GM12865 (cell line): Measurements from ENCODE around the gene C12orf43.

Experiments used
- DNase-seq: peaks from one replicate; pipeline ENCODE4 v3.0.0; 2010; ENCODE audit warnings: low read depth
- H3K4me3 ChIP-seq: 2 replicates; pipeline ENCODE4 v1.5.1; 2011; ENCODE audit warnings: mild to moderate bottlenecking, low read depth, low read length, control low read depth
- TF ChIP-seq, protein P1 (sequence below): IDR thresholded peaks from 2 replicates; pipeline ENCODE4 v1.5.1; 2011; ENCODE audit warnings: low read length, control low read depth, low read depth, inconsistent platforms; ENCODE audit not compliant: insufficient read depth; ENCODE audit errors: missing control alignments

Gene C12orf43

DNA sequence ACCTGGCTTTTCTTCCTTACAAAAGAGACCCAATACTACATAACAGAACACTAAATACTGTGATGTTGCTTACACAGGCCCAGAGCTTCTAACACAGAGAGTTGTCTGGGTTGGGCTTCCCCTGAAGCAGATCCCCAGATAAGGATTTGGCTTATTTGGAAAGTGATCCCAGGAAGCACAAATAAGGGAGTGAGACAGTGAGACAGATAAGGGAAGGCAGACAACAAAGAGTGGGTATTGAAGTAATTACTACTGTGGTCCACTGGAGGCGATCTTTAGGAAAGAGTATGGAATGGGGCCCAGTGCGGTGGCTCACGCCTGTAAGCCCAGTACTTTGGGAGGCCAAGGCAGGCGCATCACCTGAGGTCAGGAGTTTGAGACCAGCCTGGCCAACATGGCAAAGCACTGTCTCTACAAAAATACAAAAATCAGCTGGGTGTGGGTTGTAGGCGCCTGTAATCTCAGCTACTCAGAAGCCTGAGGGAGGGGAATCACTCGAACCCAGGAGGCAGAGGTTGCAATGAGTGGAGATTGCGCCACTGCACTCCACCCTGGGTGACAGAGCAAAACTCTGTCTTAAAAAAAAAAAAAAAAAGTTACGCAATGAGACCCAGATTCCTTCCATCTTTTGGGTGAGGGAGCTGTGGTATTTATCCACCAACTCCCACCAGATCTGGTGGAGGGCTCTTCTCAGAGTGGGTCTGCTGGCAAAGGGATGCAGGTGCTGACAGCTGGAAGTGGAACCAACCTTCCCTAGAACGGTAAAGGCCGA is 10.2 kb upstream of the C12orf43 start:
- DNase-seq: no peak
- H3K4me3 ChIP-seq: no peak overlapping the region
- TF ChIP-seq, protein P1, sequence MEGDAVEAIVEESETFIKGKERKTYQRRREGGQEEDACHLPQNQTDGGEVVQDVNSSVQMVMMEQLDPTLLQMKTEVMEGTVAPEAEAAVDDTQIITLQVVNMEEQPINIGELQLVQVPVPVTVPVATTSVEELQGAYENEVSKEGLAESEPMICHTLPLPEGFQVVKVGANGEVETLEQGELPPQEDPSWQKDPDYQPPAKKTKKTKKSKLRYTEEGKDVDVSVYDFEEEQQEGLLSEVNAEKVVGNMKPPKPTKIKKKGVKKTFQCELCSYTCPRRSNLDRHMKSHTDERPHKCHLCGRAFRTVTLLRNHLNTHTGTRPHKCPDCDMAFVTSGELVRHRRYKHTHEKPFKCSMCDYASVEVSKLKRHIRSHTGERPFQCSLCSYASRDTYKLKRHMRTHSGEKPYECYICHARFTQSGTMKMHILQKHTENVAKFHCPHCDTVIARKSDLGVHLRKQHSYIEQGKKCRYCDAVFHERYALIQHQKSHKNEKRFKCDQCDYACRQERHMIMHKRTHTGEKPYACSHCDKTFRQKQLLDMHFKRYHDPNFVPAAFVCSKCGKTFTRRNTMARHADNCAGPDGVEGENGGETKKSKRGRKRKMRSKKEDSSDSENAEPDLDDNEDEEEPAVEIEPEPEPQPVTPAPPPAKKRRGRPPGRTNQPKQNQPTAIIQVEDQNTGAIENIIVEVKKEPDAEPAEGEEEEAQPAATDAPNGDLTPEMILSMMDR: no peak

DNA sequence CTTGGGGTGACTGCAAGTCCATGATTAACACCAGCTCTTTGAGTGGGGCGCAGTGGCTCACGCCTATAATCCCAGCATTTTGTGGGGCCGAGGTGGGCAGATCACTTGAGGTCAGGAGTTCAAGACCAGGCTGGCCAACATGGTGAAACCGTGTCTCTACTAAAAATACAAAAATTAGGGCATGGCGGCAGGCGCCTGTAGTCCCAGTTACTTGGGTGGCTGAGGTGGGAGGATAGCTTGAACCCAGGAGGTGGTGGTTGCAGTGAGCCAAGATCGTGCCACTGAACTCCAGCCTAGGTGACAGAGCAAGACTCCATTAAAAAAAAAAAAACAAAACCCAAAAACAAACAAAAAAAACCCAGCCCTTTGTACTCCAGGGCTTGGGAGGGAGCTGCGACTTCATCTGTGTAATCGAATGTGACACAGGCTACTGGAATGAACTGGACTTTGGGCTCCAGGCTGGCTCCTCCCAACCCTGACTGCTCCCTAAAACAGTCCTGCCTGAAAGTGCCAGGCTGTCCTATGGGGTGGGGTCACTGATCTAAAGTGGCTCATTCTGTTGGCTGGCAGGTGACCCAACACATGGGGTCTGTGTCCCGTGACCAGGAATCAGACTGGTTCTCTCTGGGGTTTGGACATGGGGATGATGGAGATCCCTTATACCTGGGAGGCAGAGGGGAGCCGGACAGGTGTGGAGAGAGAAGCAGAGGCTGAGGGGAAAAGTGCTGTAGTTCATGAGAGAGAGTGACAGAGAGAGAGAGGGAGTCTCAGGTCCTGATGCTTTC is 9.3 kb upstream of the C12orf43 start:
- H3K4me3 ChIP-seq: no peak overlapping the region
- DNase-seq: no peak
- TF ChIP-seq, protein P1: no peak

DNA sequence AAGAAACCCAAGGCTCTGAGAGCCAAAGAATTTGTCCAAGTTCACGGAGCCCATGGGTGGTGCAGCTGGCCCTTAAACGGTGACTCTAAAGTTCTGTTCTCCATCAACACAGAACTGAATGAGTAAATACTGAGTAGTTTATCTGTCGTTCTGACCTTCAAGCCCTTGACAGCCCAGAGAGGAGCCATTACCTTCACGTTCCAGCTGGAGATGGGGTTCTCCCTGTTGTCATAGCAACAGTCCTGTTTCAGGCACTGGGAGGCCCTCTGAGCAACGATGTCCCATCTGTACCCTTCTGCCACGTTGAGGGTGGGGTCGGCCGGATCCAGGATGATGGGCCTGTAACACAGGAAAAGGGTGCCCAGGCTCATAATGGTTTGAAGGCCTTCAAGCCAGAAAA is 7.5 kb upstream of the C12orf43 start:
- DNase-seq: no peak
- no peak overlapping the region for H3K4me3 ChIP-seq
- TF ChIP-seq, protein P1: no peak

DNA sequence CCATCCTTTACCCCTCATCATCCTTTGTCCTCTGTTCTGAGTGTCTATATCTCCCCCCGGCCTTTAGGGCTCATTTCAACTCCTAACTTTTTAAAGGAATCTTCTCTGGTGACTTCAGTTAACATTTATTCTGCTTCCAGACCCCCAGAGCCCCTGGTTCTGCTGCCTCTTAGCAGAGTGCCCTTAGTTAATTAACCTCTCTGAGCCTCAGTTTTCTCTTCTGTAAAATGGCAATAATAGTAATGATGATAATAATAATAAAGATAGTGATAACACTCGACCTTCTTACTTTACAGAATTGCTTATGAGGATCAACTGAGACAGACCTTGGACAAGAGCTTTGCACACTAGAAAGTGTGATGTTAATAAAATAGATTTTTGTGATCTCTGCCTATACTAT is 6.4 kb upstream of the C12orf43 start:
- no peak overlapping the region for H3K4me3 ChIP-seq
- TF ChIP-seq, protein P1: no peak
- no peak for DNase-seq

DNA sequence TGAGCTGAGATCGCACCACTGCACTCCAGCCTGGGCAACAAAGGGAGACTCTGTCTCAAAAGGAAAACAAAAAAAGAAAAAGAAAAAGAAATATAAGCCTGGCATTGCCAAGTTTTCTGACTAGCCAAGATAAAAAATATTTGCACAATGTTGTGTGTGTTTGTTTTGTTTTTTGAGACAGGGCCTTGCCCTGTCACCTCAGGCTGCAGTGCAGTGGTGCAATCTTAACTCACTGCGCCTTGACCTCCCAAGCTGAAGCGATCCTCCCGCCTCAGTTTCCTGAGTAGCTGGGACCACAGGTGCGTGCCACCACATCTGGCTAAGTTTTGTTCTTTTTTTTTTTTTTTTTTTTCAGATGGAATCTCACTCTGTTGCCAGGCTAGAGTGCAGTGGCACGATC is 5.5 kb upstream of the C12orf43 start:
- no peak overlapping the region for H3K4me3 ChIP-seq
- TF ChIP-seq, protein P1: no peak
- DNase-seq: no peak

DNA sequence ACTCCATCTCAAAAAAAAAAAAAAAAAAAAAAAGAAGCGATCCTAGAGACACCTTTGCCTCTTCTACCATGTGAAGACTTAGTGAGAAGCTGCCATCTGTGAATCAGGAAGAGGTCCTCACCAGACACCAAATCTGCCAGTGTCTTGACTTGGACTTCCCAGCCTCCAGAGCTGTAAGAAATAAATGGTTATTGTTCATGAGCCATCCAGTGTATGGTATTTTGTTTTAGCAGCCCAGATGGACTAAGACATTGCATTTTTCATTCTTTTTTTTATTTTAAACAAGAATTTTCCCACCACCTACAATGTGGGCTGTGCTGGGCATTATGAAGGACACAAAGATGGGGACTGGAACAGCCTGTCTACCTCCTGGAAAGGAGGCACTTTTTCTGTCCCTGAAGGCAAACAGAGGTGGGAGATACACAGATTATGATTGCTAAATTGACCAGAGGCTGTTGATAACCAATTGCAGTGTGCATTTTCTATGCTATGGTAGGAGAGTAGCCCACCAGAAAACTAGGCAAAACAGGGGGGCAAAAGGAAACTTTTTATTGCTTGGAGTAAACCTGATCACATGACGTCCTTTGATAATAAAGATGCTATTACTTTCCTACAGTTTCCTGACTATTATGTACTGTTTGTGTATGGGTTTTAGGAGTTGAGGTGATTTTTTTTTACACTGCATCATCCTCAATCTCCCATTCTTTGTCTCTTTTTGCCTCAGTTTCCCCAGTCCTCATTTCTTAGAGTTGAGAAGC is 2.8 kb upstream of the C12orf43 start:
- no peak overlapping the region for H3K4me3 ChIP-seq
- DNase-seq: no peak
- TF ChIP-seq, protein P1: no peak
